OCI-LY1 (cell line): ENCODE data around the gene SPPL2B.

Source experiments
- EZH2 ChIP-seq: fragments of 200-600 bp; sonication (generic), shearing (Covaris generic); IDR thresholded peaks from 2 replicates; pipeline ENCODE4 v1.8.0; 2017; ENCODE audit warnings: borderline replicate concordance, mixed run types, mild to moderate bottlenecking, antibody characterized with exemption, low read length, moderate library complexity, mixed read lengths
- TF ChIP-seq, protein P1 (sequence below): fragments of 200-600 bp; sonication (generic), shearing (Covaris generic); IDR thresholded peaks from 2 replicates; pipeline ENCODE4 v1.5.1; 2017; ENCODE audit warnings: mild to moderate bottlenecking, antibody characterized with exemption, low read length, moderate library complexity, mixed read lengths

DNA sequence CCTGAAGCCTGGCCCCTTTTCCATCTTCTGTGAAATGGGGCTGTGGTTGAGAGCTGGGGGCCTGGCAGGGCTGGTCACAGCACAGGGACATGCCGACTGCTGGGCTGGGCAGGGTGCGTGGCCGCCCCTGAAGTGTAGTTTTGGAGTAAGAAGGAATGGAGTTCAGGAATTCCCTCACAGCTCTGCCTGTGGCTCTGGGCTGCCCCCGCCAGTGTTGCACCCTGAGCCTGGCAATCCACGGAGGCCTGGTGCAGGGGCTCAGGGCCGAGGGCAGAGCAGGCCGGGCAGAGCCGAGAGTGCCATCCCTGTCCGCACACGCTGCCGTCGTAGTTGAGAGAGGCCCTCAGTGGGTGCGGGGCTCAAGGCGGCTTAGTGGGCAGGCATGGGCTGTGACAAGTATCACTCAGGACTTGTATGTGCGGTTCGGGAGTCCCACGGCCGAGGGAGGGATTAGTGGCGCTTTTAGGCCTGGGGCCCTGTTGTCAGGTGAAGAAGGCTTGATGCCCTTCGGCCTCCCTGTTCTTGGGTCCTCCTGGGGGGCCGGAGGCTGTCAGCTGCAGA, 9.7 kb downstream of the SPPL2B start:
- TF ChIP-seq, protein P1, sequence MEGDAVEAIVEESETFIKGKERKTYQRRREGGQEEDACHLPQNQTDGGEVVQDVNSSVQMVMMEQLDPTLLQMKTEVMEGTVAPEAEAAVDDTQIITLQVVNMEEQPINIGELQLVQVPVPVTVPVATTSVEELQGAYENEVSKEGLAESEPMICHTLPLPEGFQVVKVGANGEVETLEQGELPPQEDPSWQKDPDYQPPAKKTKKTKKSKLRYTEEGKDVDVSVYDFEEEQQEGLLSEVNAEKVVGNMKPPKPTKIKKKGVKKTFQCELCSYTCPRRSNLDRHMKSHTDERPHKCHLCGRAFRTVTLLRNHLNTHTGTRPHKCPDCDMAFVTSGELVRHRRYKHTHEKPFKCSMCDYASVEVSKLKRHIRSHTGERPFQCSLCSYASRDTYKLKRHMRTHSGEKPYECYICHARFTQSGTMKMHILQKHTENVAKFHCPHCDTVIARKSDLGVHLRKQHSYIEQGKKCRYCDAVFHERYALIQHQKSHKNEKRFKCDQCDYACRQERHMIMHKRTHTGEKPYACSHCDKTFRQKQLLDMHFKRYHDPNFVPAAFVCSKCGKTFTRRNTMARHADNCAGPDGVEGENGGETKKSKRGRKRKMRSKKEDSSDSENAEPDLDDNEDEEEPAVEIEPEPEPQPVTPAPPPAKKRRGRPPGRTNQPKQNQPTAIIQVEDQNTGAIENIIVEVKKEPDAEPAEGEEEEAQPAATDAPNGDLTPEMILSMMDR = no peak
- TF ChIP-seq EZH2 = no peak
